Ishikawa (cell line): Measurements from ENCODE around the gene MCOLN3.
A peak's percentile ranks its signal among the peaks of the same experiment; 100 is the strongest.

Source experiments
- CEBPB ChIP-seq: IDR thresholded peaks from 2 replicates; pipeline ENCODE4 v1.6.1; 2012
- CREB1 ChIP-seq: IDR thresholded peaks from 2 replicates; pipeline ENCODE4 v1.6.1; 2012; ENCODE audit warnings: low read depth
- EGR1 ChIP-seq: IDR thresholded peaks from 2 replicates; pipeline ENCODE4 v1.6.1; 2012
- EP300 ChIP-seq: IDR thresholded peaks from 2 replicates; pipeline ENCODE4 v1.6.1; 2012; ENCODE audit warnings: borderline replicate concordance
- FOXM1 ChIP-seq: IDR thresholded peaks from 2 replicates; pipeline ENCODE4 v1.6.1; 2012; ENCODE audit warnings: low read depth, borderline replicate concordance
- NFIC ChIP-seq: IDR thresholded peaks from 2 replicates; pipeline ENCODE4 v1.6.1; 2012
- RAD21 ChIP-seq: IDR thresholded peaks from 2 replicates; pipeline ENCODE4 v1.6.1; 2012; ENCODE audit warnings: low read depth
- REST ChIP-seq: IDR thresholded peaks from 2 replicates; pipeline ENCODE4 v1.6.1; 2012; ENCODE audit warnings: low read depth, mild to moderate bottlenecking
- TAF1 ChIP-seq: IDR thresholded peaks from 2 replicates; pipeline ENCODE4 v1.6.1; 2012; ENCODE audit warnings: low read depth, mild to moderate bottlenecking
- TCF12 ChIP-seq: IDR thresholded peaks from 2 replicates; pipeline ENCODE4 v1.6.1; 2012; ENCODE audit warnings: low read depth
- TEAD4 ChIP-seq: IDR thresholded peaks from 2 replicates; pipeline ENCODE4 v1.6.1; 2012
- YY1 ChIP-seq: IDR thresholded peaks from 2 replicates; pipeline ENCODE4 v1.6.1; 2012; ENCODE audit warnings: low read depth
- ZBTB7A ChIP-seq: IDR thresholded peaks from 2 replicates; pipeline ENCODE4 v1.6.1; 2012; ENCODE audit warnings: low read depth
- TF ChIP-seq, protein P1 (sequence below): IDR thresholded peaks from 2 replicates; pipeline ENCODE4 v1.6.1; 2012
- TF ChIP-seq, protein P2 (sequence below): IDR thresholded peaks from 2 replicates; pipeline ENCODE4 v1.6.1; 2012

The MCOLN3 gene

DNA sequence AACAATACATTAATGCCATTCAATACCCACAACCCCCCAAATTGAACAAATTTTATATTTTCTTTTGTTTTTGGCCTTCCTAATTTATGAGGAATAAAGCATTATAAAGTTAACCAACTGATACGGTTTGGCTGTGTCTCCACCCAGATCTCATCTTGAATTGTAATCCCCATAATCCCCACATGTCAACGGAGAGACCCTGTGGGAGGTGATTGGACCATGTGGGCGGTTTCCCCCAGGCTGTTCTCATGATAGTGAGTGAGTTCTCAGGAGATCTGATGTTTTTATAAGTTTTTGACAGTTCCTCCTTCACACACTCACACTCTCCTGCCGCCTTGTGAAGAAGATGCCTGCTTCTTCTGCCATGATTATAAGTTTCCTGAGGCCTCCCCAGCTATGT is 6.4 kb upstream of the MCOLN3 start:
- TF ChIP-seq EGR1 = no peak

GRCh38 chr1:85049735-85050166 is 1.5 kb upstream of the MCOLN3 start:
- TF ChIP-seq, protein P1, sequence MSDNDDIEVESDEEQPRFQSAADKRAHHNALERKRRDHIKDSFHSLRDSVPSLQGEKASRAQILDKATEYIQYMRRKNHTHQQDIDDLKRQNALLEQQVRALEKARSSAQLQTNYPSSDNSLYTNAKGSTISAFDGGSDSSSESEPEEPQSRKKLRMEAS = no peak
- TF ChIP-seq REST = no peak
- TF ChIP-seq CEBPB = no peak
- TF ChIP-seq TCF12 = no peak
- TF ChIP-seq YY1 = no peak
- TF ChIP-seq EGR1 = no peak
- TF ChIP-seq CREB1 = no peak
- TF ChIP-seq FOXM1 = no peak
- TF ChIP-seq, protein P2, sequence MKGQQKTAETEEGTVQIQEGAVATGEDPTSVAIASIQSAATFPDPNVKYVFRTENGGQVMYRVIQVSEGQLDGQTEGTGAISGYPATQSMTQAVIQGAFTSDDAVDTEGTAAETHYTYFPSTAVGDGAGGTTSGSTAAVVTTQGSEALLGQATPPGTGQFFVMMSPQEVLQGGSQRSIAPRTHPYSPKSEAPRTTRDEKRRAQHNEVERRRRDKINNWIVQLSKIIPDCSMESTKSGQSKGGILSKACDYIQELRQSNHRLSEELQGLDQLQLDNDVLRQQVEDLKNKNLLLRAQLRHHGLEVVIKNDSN = no peak
- TF ChIP-seq TAF1 = no peak
- no peak for TF ChIP-seq NFIC
- no peak for TF ChIP-seq ZBTB7A
- TF ChIP-seq EP300 = no peak
- no peak for TF ChIP-seq RAD21
- no peak for TF ChIP-seq TEAD4

- TF ChIP-seq, protein P1 = no peak
- TF ChIP-seq YY1 = 0 out of 2 replicates have a peak, but pooled peaks have one; percentile 17
Observed at GRCh38 chr1:85047472-85048295, 616 bp downstream of the MCOLN3 start.

- TF ChIP-seq REST (no peak), RAD21 (no peak), TAF1 (no peak), CREB1 (no peak)
- TF ChIP-seq, protein P2 = no peak
Observed at GRCh38 chr1:85047144-85047471, 1.2 kb downstream of the MCOLN3 start.

- TF ChIP-seq FOXM1 (no peak), ZBTB7A (no peak), EP300 (no peak), EGR1 (no peak), RAD21 (no peak), TEAD4 (no peak), YY1 (no peak), NFIC (no peak), TCF12 (no peak), TAF1 (no peak), CEBPB (no peak), REST (no peak), CREB1 (no peak)
- TF ChIP-seq, protein P2 = no peak
- TF ChIP-seq, protein P1 = no peak
Observed at GRCh38 chr1:85042413-85042812, 5.9 kb downstream of the MCOLN3 start.
